ENCODE measurements around the gene ZIC4. TPM values are rescaled to one million over a fixed set of nuclear protein-coding genes. Genes with fewer than 3 reads are reported as not detected.
A peak's percentile ranks its signal among the peaks of the same experiment; 100 is the strongest.

ZIC4 gene
- total and polyA plus RNA-seq, 2 experiments from 2014 or later, result not detected

DNA sequence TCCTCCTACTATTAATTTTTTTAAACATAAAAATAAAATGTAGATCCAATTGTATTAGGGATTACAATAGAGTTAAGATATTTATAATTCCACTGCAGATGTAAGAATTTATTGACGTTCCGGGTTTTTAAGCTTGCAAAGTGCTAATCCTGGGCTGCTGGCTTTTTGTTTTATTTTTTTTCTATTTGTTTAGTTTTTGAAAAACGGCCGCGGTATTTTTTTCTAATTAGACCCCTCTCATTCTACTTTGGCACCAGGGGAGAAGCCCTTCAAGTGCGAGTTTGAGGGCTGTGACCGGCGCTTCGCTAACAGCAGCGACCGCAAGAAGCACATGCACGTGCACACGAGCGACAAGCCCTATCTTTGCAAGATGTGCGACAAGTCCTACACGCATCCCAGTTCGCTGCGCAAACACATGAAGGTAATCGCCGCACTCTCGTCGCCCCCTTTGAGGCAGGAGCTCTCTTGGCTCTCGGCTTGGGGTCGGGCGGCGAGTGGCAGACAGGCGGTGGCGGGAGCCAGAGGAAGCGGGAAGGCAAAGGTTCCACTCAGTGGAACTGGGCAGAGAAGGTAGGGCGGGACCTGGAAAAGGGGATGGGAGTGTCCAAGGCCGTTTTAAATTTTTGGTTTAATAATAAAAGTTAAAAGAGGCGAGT lies 6.0 kb upstream of the ZIC4 start:
- peak; percentile 28 for ATAC-seq
- Histone ChIP-seq H3K4me3 (peak overlapping the region; percentile 71), H3K9me2 (ENCODE audit: insufficient read depth) (no peaks in the 10 kb centered on the region), H3K36me3 (ENCODE audit: insufficient read depth) (no peaks in the 10 kb centered on the region), H3K27ac (ENCODE audit: low read depth) (no peak overlapping the region), H2AFZ (peak overlapping the region; percentile 12; the same call in 1 of the 2 replicates), H3K27me3 (ENCODE audit: insufficient read depth) (peaks cover 98% of the 10 kb centered on the region), H3K4me2 (peak overlapping the region; percentile 95), H4K20me1 (replicated peaks; ENCODE audit: insufficient read depth) (no peaks in the 10 kb centered on the region), H3K4me1 (ENCODE audit: insufficient read depth) (peaks cover 80% of the 10 kb centered on the region), H3K79me2 (replicated peaks; ENCODE audit: insufficient read depth) (no peaks in the 10 kb centered on the region), H3F3A (replicated peaks; ENCODE audit: low read depth) (peaks cover 38% of the 10 kb centered on the region)
- peak; percentile 82 for DNase-seq (ENCODE audit: low spot score)
- peaks cover 97% of the 10 kb centered on the region for H3K27me3 Mint-ChIP-seq (ENCODE audit: insufficient read depth, low read depth, poor library complexity)
- TF ChIP-seq POLR2AphosphoS5 (IDR thresholded peaks at IDR 0.05; ENCODE audit: low read depth), result no peak
- peak; percentile 95 for TF ChIP-seq EZH2 (IDR thresholded peaks at IDR 0.05; ENCODE audit: low read depth, unreplicated experiment)
- TF ChIP-seq EZH2phosphoT487 (IDR thresholded peaks at IDR 0.05; ENCODE audit: unreplicated experiment), result peak; percentile 99
- H3K36me3 Mint-ChIP-seq (ENCODE audit: low read depth), result no peaks in the 10 kb centered on the region
- H3K9me3 Mint-ChIP-seq, result peaks cover 15% of the 10 kb centered on the region
- peak overlapping the region; percentile 69 for H3K4me3 Mint-ChIP-seq
- H3K27ac Mint-ChIP-seq, result no peak overlapping the region
- peaks cover 61% of the 10 kb centered on the region for H3K4me1 Mint-ChIP-seq

DNA sequence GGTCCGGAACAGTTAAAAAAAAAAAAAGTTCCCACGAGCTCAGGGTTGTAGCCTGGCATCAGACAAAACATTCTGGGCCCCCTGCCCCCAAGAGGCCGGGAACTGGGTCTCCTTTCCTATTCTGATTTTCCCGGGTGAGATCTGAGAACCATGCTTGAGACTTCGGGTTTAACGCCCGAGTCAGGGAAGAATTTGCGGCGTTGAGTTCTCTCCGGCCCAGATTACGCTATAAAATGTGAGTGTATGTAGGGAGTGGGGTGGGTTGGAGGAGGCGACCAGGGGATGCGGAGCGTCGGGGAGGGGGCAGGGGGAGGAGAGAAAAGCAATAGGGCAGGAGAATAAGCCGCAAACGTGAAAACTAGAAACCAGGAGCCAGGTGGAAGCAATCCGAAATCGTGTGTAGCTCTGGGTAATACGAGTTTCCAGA lies 5.5 kb upstream of the ZIC4 start:
- Histone ChIP-seq H3K27me3 (ENCODE audit: insufficient read depth) (peaks cover 98% of the 10 kb centered on the region), H4K20me1 (replicated peaks; ENCODE audit: insufficient read depth) (no peaks in the 10 kb centered on the region; the same call in 1 of the 2 replicates), H3K27ac (ENCODE audit: low read depth) (no peak overlapping the region), H3K9me2 (ENCODE audit: insufficient read depth) (no peaks in the 10 kb centered on the region), H3F3A (replicated peaks; ENCODE audit: low read depth) (peaks cover 43% of the 10 kb centered on the region), H3K4me2 (peak overlapping the region; percentile 95), H3K4me3 (peak overlapping the region; percentile 71; the same call in 1 of the 2 replicates), H3K36me3 (ENCODE audit: insufficient read depth) (no peaks in the 10 kb centered on the region), H3K4me1 (ENCODE audit: insufficient read depth) (peaks cover 80% of the 10 kb centered on the region), H3K79me2 (replicated peaks; ENCODE audit: insufficient read depth) (no peaks in the 10 kb centered on the region), H2AFZ (no peak overlapping the region)
- peaks cover 97% of the 10 kb centered on the region for H3K27me3 Mint-ChIP-seq (ENCODE audit: insufficient read depth, low read depth, poor library complexity)
- H3K36me3 Mint-ChIP-seq (ENCODE audit: low read depth), result no peaks in the 10 kb centered on the region
- TF ChIP-seq, protein P1, sequence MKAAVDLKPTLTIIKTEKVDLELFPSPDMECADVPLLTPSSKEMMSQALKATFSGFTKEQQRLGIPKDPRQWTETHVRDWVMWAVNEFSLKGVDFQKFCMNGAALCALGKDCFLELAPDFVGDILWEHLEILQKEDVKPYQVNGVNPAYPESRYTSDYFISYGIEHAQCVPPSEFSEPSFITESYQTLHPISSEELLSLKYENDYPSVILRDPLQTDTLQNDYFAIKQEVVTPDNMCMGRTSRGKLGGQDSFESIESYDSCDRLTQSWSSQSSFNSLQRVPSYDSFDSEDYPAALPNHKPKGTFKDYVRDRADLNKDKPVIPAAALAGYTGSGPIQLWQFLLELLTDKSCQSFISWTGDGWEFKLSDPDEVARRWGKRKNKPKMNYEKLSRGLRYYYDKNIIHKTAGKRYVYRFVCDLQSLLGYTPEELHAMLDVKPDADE (IDR thresholded peaks at IDR 0.05), result no peak
- TF ChIP-seq, protein P2, sequence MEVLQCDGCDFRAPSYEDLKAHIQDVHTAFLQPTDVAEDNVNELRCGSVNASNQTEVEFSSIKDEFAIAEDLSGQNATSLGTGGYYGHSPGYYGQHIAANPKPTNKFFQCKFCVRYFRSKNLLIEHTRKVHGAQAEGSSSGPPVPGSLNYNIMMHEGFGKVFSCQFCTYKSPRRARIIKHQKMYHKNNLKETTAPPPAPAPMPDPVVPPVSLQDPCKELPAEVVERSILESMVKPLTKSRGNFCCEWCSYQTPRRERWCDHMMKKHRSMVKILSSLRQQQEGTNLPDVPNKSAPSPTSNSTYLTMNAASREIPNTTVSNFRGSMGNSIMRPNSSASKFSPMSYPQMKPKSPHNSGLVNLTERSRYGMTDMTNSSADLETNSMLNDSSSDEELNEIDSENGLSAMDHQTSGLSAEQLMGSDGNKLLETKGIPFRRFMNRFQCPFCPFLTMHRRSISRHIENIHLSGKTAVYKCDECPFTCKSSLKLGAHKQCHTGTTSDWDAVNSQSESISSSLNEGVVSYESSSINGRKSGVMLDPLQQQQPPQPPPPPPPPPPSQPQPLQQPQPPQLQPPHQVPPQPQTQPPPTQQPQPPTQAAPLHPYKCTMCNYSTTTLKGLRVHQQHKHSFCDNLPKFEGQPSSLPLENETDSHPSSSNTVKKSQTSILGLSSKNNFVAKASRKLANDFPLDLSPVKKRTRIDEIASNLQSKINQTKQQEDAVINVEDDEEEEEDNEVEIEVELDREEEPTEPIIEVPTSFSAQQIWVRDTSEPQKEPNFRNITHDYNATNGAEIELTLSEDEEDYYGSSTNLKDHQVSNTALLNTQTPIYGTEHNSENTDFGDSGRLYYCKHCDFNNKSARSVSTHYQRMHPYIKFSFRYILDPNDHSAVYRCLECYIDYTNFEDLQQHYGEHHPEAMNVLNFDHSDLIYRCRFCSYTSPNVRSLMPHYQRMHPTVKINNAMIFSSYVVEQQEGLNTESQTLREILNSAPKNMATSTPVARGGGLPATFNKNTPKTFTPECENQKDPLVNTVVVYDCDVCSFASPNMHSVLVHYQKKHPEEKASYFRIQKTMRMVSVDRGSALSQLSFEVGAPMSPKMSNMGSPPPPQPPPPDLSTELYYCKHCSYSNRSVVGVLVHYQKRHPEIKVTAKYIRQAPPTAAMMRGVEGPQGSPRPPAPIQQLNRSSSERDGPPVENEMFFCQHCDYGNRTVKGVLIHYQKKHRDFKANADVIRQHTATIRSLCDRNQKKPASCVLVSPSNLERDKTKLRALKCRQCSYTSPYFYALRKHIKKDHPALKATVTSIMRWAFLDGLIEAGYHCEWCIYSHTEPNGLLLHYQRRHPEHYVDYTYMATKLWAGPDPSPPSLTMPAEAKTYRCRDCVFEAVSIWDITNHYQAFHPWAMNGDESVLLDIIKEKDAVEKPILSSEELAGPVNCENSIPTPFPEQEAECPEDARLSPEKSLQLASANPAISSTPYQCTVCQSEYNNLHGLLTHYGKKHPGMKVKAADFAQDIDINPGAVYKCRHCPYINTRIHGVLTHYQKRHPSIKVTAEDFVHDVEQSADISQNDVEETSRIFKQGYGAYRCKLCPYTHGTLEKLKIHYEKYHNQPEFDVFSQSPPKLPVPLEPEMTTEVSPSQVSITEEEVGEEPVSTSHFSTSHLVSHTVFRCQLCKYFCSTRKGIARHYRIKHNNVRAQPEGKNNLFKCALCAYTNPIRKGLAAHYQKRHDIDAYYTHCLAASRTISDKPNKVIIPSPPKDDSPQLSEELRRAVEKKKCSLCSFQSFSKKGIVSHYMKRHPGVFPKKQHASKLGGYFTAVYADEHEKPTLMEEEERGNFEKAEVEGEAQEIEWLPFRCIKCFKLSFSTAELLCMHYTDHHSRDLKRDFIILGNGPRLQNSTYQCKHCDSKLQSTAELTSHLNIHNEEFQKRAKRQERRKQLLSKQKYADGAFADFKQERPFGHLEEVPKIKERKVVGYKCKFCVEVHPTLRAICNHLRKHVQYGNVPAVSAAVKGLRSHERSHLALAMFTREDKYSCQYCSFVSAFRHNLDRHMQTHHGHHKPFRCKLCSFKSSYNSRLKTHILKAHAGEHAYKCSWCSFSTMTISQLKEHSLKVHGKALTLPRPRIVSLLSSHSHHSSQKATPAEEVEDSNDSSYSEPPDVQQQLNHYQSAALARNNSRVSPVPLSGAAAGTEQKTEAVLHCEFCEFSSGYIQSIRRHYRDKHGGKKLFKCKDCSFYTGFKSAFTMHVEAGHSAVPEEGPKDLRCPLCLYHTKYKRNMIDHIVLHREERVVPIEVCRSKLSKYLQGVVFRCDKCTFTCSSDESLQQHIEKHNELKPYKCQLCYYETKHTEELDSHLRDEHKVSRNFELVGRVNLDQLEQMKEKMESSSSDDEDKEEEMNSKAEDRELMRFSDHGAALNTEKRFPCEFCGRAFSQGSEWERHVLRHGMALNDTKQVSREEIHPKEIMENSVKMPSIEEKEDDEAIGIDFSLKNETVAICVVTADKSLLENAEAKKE (CRISPR knock-in tag; IDR thresholded peaks at IDR 0.05), result no peak
- TF ChIP-seq JUNB (IDR thresholded peaks at IDR 0.05; ENCODE audit: unreplicated experiment) (no peak), EZH2phosphoT487 (IDR thresholded peaks at IDR 0.05; ENCODE audit: unreplicated experiment) (peak; percentile 85), EZH2 (IDR thresholded peaks at IDR 0.05; ENCODE audit: low read depth, unreplicated experiment) (peak; percentile 68), POLR2AphosphoS5 (IDR thresholded peaks at IDR 0.05; ENCODE audit: low read depth) (no peak)
- TF ChIP-seq, protein P3, sequence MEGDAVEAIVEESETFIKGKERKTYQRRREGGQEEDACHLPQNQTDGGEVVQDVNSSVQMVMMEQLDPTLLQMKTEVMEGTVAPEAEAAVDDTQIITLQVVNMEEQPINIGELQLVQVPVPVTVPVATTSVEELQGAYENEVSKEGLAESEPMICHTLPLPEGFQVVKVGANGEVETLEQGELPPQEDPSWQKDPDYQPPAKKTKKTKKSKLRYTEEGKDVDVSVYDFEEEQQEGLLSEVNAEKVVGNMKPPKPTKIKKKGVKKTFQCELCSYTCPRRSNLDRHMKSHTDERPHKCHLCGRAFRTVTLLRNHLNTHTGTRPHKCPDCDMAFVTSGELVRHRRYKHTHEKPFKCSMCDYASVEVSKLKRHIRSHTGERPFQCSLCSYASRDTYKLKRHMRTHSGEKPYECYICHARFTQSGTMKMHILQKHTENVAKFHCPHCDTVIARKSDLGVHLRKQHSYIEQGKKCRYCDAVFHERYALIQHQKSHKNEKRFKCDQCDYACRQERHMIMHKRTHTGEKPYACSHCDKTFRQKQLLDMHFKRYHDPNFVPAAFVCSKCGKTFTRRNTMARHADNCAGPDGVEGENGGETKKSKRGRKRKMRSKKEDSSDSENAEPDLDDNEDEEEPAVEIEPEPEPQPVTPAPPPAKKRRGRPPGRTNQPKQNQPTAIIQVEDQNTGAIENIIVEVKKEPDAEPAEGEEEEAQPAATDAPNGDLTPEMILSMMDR (conservative IDR thresholded peaks at IDR 0.05; ENCODE audit: low read depth in 2 of 2), result no peak
- DNase-seq (ENCODE audit: low spot score) (peak; percentile 49), ATAC-seq (no peak)
- H3K4me3 Mint-ChIP-seq, result peak overlapping the region; percentile 65; the same call in 1 of the 3 replicates
- H3K9me3 Mint-ChIP-seq, result peaks cover 15% of the 10 kb centered on the region
- H3K4me1 Mint-ChIP-seq, result peaks cover 64% of the 10 kb centered on the region
- no peak overlapping the region for H3K27ac Mint-ChIP-seq

All from GM23338 (cell line).